ENCODE results near the gene ERRFI1. TPM values are rescaled to one million over a fixed set of nuclear protein-coding genes. Genes with fewer than 3 reads are reported as not detected.
A peak's percentile ranks its signal among the peaks of the same experiment; 100 is the strongest.
"Not testable (repeated sequence)": the region's sequence is repeated elsewhere in the genome, so short reads cannot be mapped to it uniquely, and the experiment has no call there.

ERRFI1 gene
- total RNA-seq, 2 donors from 2014 or later, result 1.8 to 3.1 TPM

GRCh38 chr1:7988576-7988975 lies 37.5 kb downstream of the ERRFI1 start:
- H3K36me3 Mint-ChIP-seq (ENCODE audit: low read depth), result peaks cover 66% of the 10 kb centered on the region

GRCh38 chr1:7987528-7987927 lies 38.6 kb downstream of the ERRFI1 start:
- ATAC-seq (replicated peaks), result no peak
- H3K27me3 Mint-ChIP-seq, result no peaks in the 10 kb centered on the region
- no peak overlapping the region for H3K27ac Mint-ChIP-seq
- H3K4me3 Mint-ChIP-seq, result no peak overlapping the region
- no peaks in the 10 kb centered on the region for H3K9me3 Mint-ChIP-seq
- H3K36me3 Mint-ChIP-seq (ENCODE audit: low read depth), result peaks cover 76% of the 10 kb centered on the region
- peaks cover 21% of the 10 kb centered on the region for H3K4me1 Mint-ChIP-seq

More at GRCh38 chr1:7988576-7988975, 37.5 kb downstream of the ERRFI1 start:
- Mint-ChIP-seq H3K27ac (no peak overlapping the region), H3K9me3 (no peaks in the 10 kb centered on the region), H3K27me3 (no peaks in the 10 kb centered on the region), H3K4me3 (no peak overlapping the region), H3K4me1 (peaks cover 16% of the 10 kb centered on the region)
- no peak for ATAC-seq (replicated peaks)

GRCh38 chr1:7985851-7986612 lies 40.1 kb downstream of the ERRFI1 start:
- peak overlapping the region; percentile 31 for H3K27ac Mint-ChIP-seq
- no peaks in the 10 kb centered on the region for H3K9me3 Mint-ChIP-seq
- peaks cover 26% of the 10 kb centered on the region for H3K4me1 Mint-ChIP-seq
- H3K27me3 Mint-ChIP-seq, result no peaks in the 10 kb centered on the region
- no peak overlapping the region for H3K4me3 Mint-ChIP-seq
- peaks cover 88% of the 10 kb centered on the region for H3K36me3 Mint-ChIP-seq (ENCODE audit: low read depth)
- no peak for ATAC-seq (replicated peaks)

- Mint-ChIP-seq H3K4me3 (no peak overlapping the region), H3K27ac (no peak overlapping the region), H3K27me3 (no peaks in the 10 kb centered on the region), H3K36me3 (ENCODE audit: low read depth) (peaks cover 88% of the 10 kb centered on the region), H3K4me1 (peaks cover 17% of the 10 kb centered on the region), H3K9me3 (no peaks in the 10 kb centered on the region)
- ATAC-seq (replicated peaks), result no peak
Measured at GRCh38 chr1:7984811-7985210, 41.3 kb downstream of the ERRFI1 start.

GRCh38 chr1:7983086-7983778 lies 42.9 kb downstream of the ERRFI1 start:
- H3K27ac Mint-ChIP-seq, result no peak overlapping the region
- no peaks in the 10 kb centered on the region for H3K9me3 Mint-ChIP-seq
- H3K4me1 Mint-ChIP-seq, result peaks cover 16% of the 10 kb centered on the region
- H3K4me3 Mint-ChIP-seq, result no peak overlapping the region
- no peaks in the 10 kb centered on the region for H3K27me3 Mint-ChIP-seq
- H3K36me3 Mint-ChIP-seq (ENCODE audit: low read depth), result peaks cover 95% of the 10 kb centered on the region
- ATAC-seq (replicated peaks), result no peak

- H3K4me3 Mint-ChIP-seq, result no peak overlapping the region
- H3K36me3 Mint-ChIP-seq (ENCODE audit: low read depth), result peaks cover 98% of the 10 kb centered on the region
- H3K4me1 Mint-ChIP-seq, result peaks cover 10% of the 10 kb centered on the region
- no peak overlapping the region for H3K27ac Mint-ChIP-seq
- H3K9me3 Mint-ChIP-seq, result no peaks in the 10 kb centered on the region
- H3K27me3 Mint-ChIP-seq, result no peaks in the 10 kb centered on the region
- ATAC-seq (replicated peaks), result no peak
Measured at GRCh38 chr1:7980984-7981383, 45.1 kb downstream of the ERRFI1 start.

GRCh38 chr1:7975212-7975865 lies 50.8 kb downstream of the ERRFI1 start:
- Mint-ChIP-seq H3K4me3 (no peak overlapping the region), H3K4me1 (no peaks in the 10 kb centered on the region), H3K36me3 (ENCODE audit: low read depth) (peaks cover 99% of the 10 kb centered on the region), H3K27ac (peak overlapping the region; percentile 51), H3K27me3 (no peaks in the 10 kb centered on the region), H3K9me3 (no peaks in the 10 kb centered on the region)
- peak; percentile 59 for ATAC-seq (replicated peaks)

- Mint-ChIP-seq H3K27me3 (no peaks in the 10 kb centered on the region), H3K36me3 (ENCODE audit: low read depth) (peaks cover 97% of the 10 kb centered on the region), H3K4me1 (no peaks in the 10 kb centered on the region), H3K4me3 (no peak overlapping the region), H3K9me3 (no peaks in the 10 kb centered on the region), H3K27ac (no peak overlapping the region)
- ATAC-seq (replicated peaks), result no peak
Measured at GRCh38 chr1:7973086-7973485, 53.0 kb downstream of the ERRFI1 start.

- Mint-ChIP-seq H3K9me3 (no peaks in the 10 kb centered on the region), H3K4me1 (peaks cover 2% of the 10 kb centered on the region), H3K27me3 (no peaks in the 10 kb centered on the region), H3K36me3 (ENCODE audit: low read depth) (peaks cover 96% of the 10 kb centered on the region), H3K4me3 (no peak overlapping the region), H3K27ac (no peak overlapping the region)
- ATAC-seq (replicated peaks), result no peak
Measured at GRCh38 chr1:7972285-7972684, 53.8 kb downstream of the ERRFI1 start.

- Mint-ChIP-seq H3K4me3 (no peak overlapping the region), H3K36me3 (ENCODE audit: low read depth) (peaks cover 96% of the 10 kb centered on the region), H3K9me3 (no peaks in the 10 kb centered on the region), H3K27me3 (no peaks in the 10 kb centered on the region), H3K4me1 (peaks cover 10% of the 10 kb centered on the region), H3K27ac (no peak overlapping the region)
- no peak for ATAC-seq (replicated peaks)
Measured at GRCh38 chr1:7971024-7971423, 55.1 kb downstream of the ERRFI1 start.

- Mint-ChIP-seq H3K27me3 (no peaks in the 10 kb centered on the region), H3K9me3 (no peaks in the 10 kb centered on the region), H3K36me3 (ENCODE audit: low read depth) (peaks cover 97% of the 10 kb centered on the region), H3K4me1 (peaks cover 12% of the 10 kb centered on the region), H3K4me3 (no peak overlapping the region), H3K27ac (no peak overlapping the region)
- no peak for ATAC-seq (replicated peaks)
Measured at GRCh38 chr1:7970246-7970645, 55.9 kb downstream of the ERRFI1 start.

GRCh38 chr1:7967651-7968050 lies 58.5 kb downstream of the ERRFI1 start:
- H3K4me1 Mint-ChIP-seq, result peaks cover 15% of the 10 kb centered on the region
- peaks cover 97% of the 10 kb centered on the region for H3K36me3 Mint-ChIP-seq (ENCODE audit: low read depth)
- no peak overlapping the region for H3K4me3 Mint-ChIP-seq
- no peak overlapping the region for H3K27ac Mint-ChIP-seq
- H3K9me3 Mint-ChIP-seq, result no peaks in the 10 kb centered on the region
- H3K27me3 Mint-ChIP-seq, result no peaks in the 10 kb centered on the region
- no peak for ATAC-seq (replicated peaks)

GRCh38 chr1:7967196-7967595 lies 58.9 kb downstream of the ERRFI1 start:
- peak overlapping the region; percentile 71 for H3K27ac Mint-ChIP-seq
- peaks cover 15% of the 10 kb centered on the region for H3K4me1 Mint-ChIP-seq
- ATAC-seq (replicated peaks), result no peak
- H3K36me3 Mint-ChIP-seq (ENCODE audit: low read depth), result peaks cover 97% of the 10 kb centered on the region
- no peaks in the 10 kb centered on the region for H3K27me3 Mint-ChIP-seq
- peak overlapping the region; percentile 18 for H3K4me3 Mint-ChIP-seq
- no peaks in the 10 kb centered on the region for H3K9me3 Mint-ChIP-seq

GRCh38 chr1:7964476-7964875 lies 61.6 kb downstream of the ERRFI1 start:
- Mint-ChIP-seq H3K4me1 (peaks cover 22% of the 10 kb centered on the region), H3K27me3 (no peaks in the 10 kb centered on the region), H3K27ac (peak overlapping the region; percentile 82), H3K4me3 (peak overlapping the region; percentile 96), H3K36me3 (ENCODE audit: low read depth) (peaks cover 83% of the 10 kb centered on the region), H3K9me3 (no peaks in the 10 kb centered on the region)
- ATAC-seq (replicated peaks), result no peak

GRCh38 chr1:7963841-7964240 lies 62.3 kb downstream of the ERRFI1 start:
- H3K9me3 Mint-ChIP-seq; ATAC-seq (replicated peaks); H3K27me3 Mint-ChIP-seq: not testable (repeated sequence)
- Mint-ChIP-seq H3K27ac (peak overlapping the region; percentile 82), H3K4me3 (peak overlapping the region; percentile 96), H3K36me3 (ENCODE audit: low read depth) (peaks cover 77% of the 10 kb centered on the region), H3K4me1 (peaks cover 28% of the 10 kb centered on the region)
